Melanocyte of skin (primary cell): ENCODE results near the gene IRAK2. TPM values are rescaled to one million over a fixed set of nuclear protein-coding genes. Genes with fewer than 3 reads are reported as not detected.

Source experiments
- small RNA-seq, 2 donors: library from RNA; depleted of rRNA; stranded (forward); fragments of <200 nt; gene quantifications; one replicate each; pipeline ENCODE3, GENCODE V24; 2012
- total RNA-seq, 2 donors: library from RNA; depleted of rRNA; stranded (reverse); fragments of >200 nt; gene quantifications; 2 replicates each; pipeline ENCODE4 v1.2.3, GENCODE V29; 2012

The IRAK2 gene
- 1 to 10 TPM; 1.7 to 7.6 TPM for total RNA-seq

GRCh38 chr3:10164546-10165393, at the start of gene IRAK2:
Gene IRAK2 (plus strand): TSS chr3:10164919. CDS start chr3:10164955, 36 bp downstream.

GRCh38 chr3:10115326-10116137, 49.2 kb upstream of the IRAK2 start, which contains the start of gene BRK1:
Gene BRK1 (plus strand): TSS chr3:10115675. CDS start chr3:10115702, 27 bp downstream.

GRCh38 chr3:10248184-10248983, 83.7 kb downstream of the IRAK2 start, which contains the start of gene TATDN2:
Gene TATDN2 (plus strand): TSS chr3:10248459. CDS start chr3:10249201, 742 bp downstream.

GRCh38 chr3:10292505-10293419, 128.0 kb downstream of the IRAK2 start, which contains the start of gene GHRL:
Gene GHRL (minus strand): TSS chr3:10292947. CDS start chr3:10290180, 2,767 bp downstream.

Small RNA genes within 50 kb of the gene (small RNA-seq; reads per million reads assigned to genes)
- 0 reads per million in 2 donors for gene RF02126

Other genes with a start within 250 kb of the IRAK2 start
- gene IL17RC, start 247.8 kb upstream of the IRAK2 start, total RNA-seq: 10 to 100 TPM; 42.3 to 42.7 TPM
- 10 to 100 TPM; 15.5 to 16.0 TPM for gene CRELD1, start 231.1 kb upstream of the IRAK2 start, total RNA-seq
- gene PRRT3, start 212.5 kb upstream of the IRAK2 start, total RNA-seq: 1 to 10 TPM in 1 of 2 donors, under 1 TPM in 1; 1.00 to 4.5 TPM
- 10 to 100 TPM; 71.6 to 96.6 TPM for gene EMC3, start 178.1 kb upstream of the IRAK2 start, total RNA-seq
- 10 to 100 TPM; 28.9 to 59.3 TPM for gene FANCD2, start 138.5 kb upstream of the IRAK2 start, total RNA-seq
- gene FANCD2OS, start 56.7 kb upstream of the IRAK2 start, total RNA-seq: not detected
- gene BRK1, start 49.2 kb upstream of the IRAK2 start, total RNA-seq: 10 to 100 TPM; 79.9 to 81.6 TPM
- 10 to 100 TPM; 26.5 to 30.6 TPM for gene VHL, start 23.1 kb upstream of the IRAK2 start, total RNA-seq
- gene TATDN2, start 83.5 kb downstream of the IRAK2 start, total RNA-seq: 10 to 100 TPM; 15.5 to 19.3 TPM
- not detected for gene GHRL, start 128.0 kb downstream of the IRAK2 start, total RNA-seq
- 100 to 1,000 TPM in 1 of 2 donors, 10 to 100 TPM in 1; 91.9 to 163 TPM for gene SEC13, start 156.2 kb downstream of the IRAK2 start, total RNA-seq